K562 (cell line): Measurements from ENCODE around the gene LRRC3C. TPM values are rescaled to one million over a fixed set of nuclear protein-coding genes. Genes with fewer than 3 reads are reported as not detected.

Source experiments
- CBFA2T3 ChIP-seq: fragments of 450-650 bp; IDR thresholded peaks from 2 replicates; pipeline ENCODE4 v1.6.1; 2017
- CLOCK ChIP-seq: fragments of 250-450 bp; sonication (Bioruptor Pico); IDR thresholded peaks from 2 replicates; pipeline ENCODE4 v1.4.0; 2020; ENCODE audit warnings: mild to moderate bottlenecking, moderate library complexity, borderline replicate concordance
- GATAD2A ChIP-seq: fragments of 450-650 bp; IDR thresholded peaks from 2 replicates; pipeline ENCODE4 v1.6.1; 2017
- GMEB1 ChIP-seq: fragments of 250-450 bp; sonication (Bioruptor Pico); IDR thresholded peaks from 2 replicates; pipeline ENCODE4 v1.4.0; 2020; ENCODE audit warnings: mild to moderate bottlenecking
- MEF2A ChIP-seq: IDR thresholded peaks from 2 replicates; pipeline ENCODE4 v1.6.1; 2011; ENCODE audit warnings: low read depth, mild to moderate bottlenecking, low read length, moderate library complexity; ENCODE audit not compliant: control insufficient read depth
- NR4A1 ChIP-seq, 2 experiments: fragments of 250-450 bp in 1 of 2; fragments of 450-650 bp in 1 of 2; sonication (Bioruptor Pico) in 1 of 2; IDR thresholded peaks; 2 replicates each; pipeline versions ENCODE4 v1.4.0 to v1.6.1; 2016 to 2020; ENCODE audit warnings: mild to moderate bottlenecking in 2 of 2, missing compliant biosample characterization in 1 of 2, missing genetic modification characterization in 1 of 2, moderate library complexity in 1 of 2
- PCBP2 ChIP-seq: fragments of 200-400 bp; formaldehyde crosslinking; IDR thresholded peaks from 2 replicates; pipeline ENCODE4 v1.6.1; 2018; ENCODE audit warnings: low read length, low read depth, mild to moderate bottlenecking, moderate library complexity; ENCODE audit not compliant: poor library complexity, severe bottlenecking
- PRPF4 ChIP-seq: fragments of 200-400 bp; formaldehyde crosslinking; IDR thresholded peaks from one replicate; pipeline ENCODE4 v1.6.1; 2017; ENCODE audit warnings: low read length, low read depth, mild to moderate bottlenecking; ENCODE audit not compliant: insufficient read depth, poor library complexity, severe bottlenecking
- RNF2 ChIP-seq: sonication (generic); IDR thresholded peaks from 2 replicates; pipeline ENCODE4 v1.6.1; 2016
- SRSF9 ChIP-seq: fragments of 200-400 bp; formaldehyde crosslinking; IDR thresholded peaks from 2 replicates; pipeline ENCODE4 v1.6.1; 2017; ENCODE audit warnings: low read depth, low read length, borderline replicate concordance
- ZNF507 ChIP-seq: conservative IDR thresholded peaks from 2 replicates; pipeline ENCODE4 v1.6.1; 2017; ENCODE audit warnings: missing genetic modification characterization, missing compliant biosample characterization
- ZNF766 ChIP-seq: fragments of 200-800 bp; sonication (Bioruptor generic); conservative IDR thresholded peaks from 2 replicates; pipeline ENCODE4 v1.6.1; 2016; ENCODE audit warnings: missing genetic modification characterization, missing compliant biosample characterization
- polyA plus RNA-seq, 8 experiments: library from polyadenylated mRNA; depleted of rRNA in 4 of 8; stranded (reverse) in 5 of 8; unstranded in 3 of 8; fragments of >200 nt; fragmentation: Nextera tagmentation in 2 of 8; fragmentation: Illumina TruSeq in 1 of 8; extraction: Ambion mirVana in 2 of 8; extraction: Trizol in 1 of 8; gene quantifications; 2 replicates each; pipeline versions ENCODE4 v1.2.1 to v1.2.3, GENCODE V29; 2011 to 2014; ENCODE audit warnings: inconsistent platforms in 1 of 8, missing spikeins in 1 of 8
- total RNA-seq, 7 experiments: library from RNA; depleted of rRNA in 6 of 7; stranded (reverse); fragments of >200 nt in 6 of 7; fragmentation: Illumina TruSeq in 2 of 7; extraction: Trizol in 2 of 7; gene quantifications; 2 replicates each; pipeline versions ENCODE4 v1.2.1 to v1.2.3, GENCODE V29; 2011 to 2021; ENCODE audit warnings: low replicate concordance in 1 of 7

Gene LRRC3C
- total and polyA plus RNA-seq, 9 of the 15 experiments (the other 6 are each of a cell fraction or from before 2014, with no cell fraction given), result not detected

- TF ChIP-seq MEF2A (no peak), PCBP2 (no peak), NR4A1 (CRISPR knock-in tag; IDR thresholded peaks at IDR 0.05) (no peak), NR4A1 (tag; IDR thresholded peaks at IDR 0.05) (no peak), CLOCK (CRISPR knock-in tag) (no peak), RNF2 (no peak), GATAD2A (no peak), ZNF766 (CRISPR knock-in tag) (no peak), PRPF4 (no peak), SRSF9 (no peak), GMEB1 (CRISPR knock-in tag) (no peak), ZNF507 (tag) (no peak), CBFA2T3 (0 out of 2 replicates have a peak, but pooled peaks have one; percentile 18)
- TF ChIP-seq, all 486 proteins: peak for 8
Measured at GRCh38 chr17:39971076-39971603, 43.6 kb downstream of the LRRC3C start (continued).
